ENCODE data around the gene DHX30. TPM values are rescaled to one million over a fixed set of nuclear protein-coding genes. Genes with fewer than 3 reads are reported as not detected.

Gene DHX30
- total RNA-seq, 2 donors from 2014 or later: 60.2 to 68.4 TPM

DNA sequence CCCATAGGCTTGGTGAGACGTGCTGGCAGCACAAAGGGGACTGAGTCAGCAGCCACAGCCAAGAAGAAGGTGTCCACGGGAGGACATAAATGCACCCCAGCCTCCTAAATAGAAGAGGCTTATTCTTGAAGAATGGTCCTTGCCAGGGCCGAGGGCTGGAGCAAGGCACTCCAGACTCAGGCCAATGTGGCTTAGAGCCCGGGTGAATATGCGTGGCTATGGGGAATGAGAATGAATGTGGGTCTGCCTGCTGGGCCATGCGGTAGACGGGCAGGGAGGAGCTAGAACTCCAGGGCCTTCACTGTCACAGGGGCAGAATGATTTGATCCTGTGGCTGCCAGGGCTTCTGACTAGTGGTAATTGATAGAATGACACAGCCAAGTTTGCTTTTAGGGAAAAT lies 34.0 kb downstream of the DHX30 start:
- peaks cover 0 to 17% of the 10 kb centered on the region in 2 donors for H3K4me1 ChIP-seq (ENCODE audit: control insufficient read depth in 1 of 2, low read depth in 2 of 2)
- H3K27ac ChIP-seq: peak overlapping the region in 1 of 2 donors; percentile 40
- no peaks in the 10 kb centered on the region for H3K27me3 ChIP-seq (replicated peaks; ENCODE audit: insufficient read depth)
- no peaks in the 10 kb centered on the region for H3K9me3 ChIP-seq
- no peak for ATAC-seq (ENCODE audit: insufficient number of reproducible peaks, low FRiP score, low read depth)
- no peak for TF ChIP-seq CTCF (IDR thresholded peaks at IDR 0.05)
- DNase-seq (ENCODE audit: low spot score): no peak
- H3K36me3 ChIP-seq: peaks cover 30% of the 10 kb centered on the region
- no peak overlapping the region for H3K4me3 ChIP-seq

GRCh38 chr3:47838503-47838902 lies 35.6 kb downstream of the DHX30 start:
- peaks cover 37% of the 10 kb centered on the region for H3K36me3 ChIP-seq
- no peak overlapping the region for H3K4me3 ChIP-seq
- H3K9me3 ChIP-seq: no peaks in the 10 kb centered on the region
- no peak for TF ChIP-seq CTCF (IDR thresholded peaks at IDR 0.05)
- DNase-seq (ENCODE audit: low spot score): no peak
- no peak for ATAC-seq (ENCODE audit: insufficient number of reproducible peaks, low FRiP score, low read depth)
- H3K27ac ChIP-seq: no peak overlapping the region
- peaks cover 0 to 8% of the 10 kb centered on the region in 2 donors for H3K4me1 ChIP-seq (ENCODE audit: control insufficient read depth in 1 of 2, low read depth in 2 of 2)
- no peaks in the 10 kb centered on the region for H3K27me3 ChIP-seq (replicated peaks; ENCODE audit: insufficient read depth)

DNA sequence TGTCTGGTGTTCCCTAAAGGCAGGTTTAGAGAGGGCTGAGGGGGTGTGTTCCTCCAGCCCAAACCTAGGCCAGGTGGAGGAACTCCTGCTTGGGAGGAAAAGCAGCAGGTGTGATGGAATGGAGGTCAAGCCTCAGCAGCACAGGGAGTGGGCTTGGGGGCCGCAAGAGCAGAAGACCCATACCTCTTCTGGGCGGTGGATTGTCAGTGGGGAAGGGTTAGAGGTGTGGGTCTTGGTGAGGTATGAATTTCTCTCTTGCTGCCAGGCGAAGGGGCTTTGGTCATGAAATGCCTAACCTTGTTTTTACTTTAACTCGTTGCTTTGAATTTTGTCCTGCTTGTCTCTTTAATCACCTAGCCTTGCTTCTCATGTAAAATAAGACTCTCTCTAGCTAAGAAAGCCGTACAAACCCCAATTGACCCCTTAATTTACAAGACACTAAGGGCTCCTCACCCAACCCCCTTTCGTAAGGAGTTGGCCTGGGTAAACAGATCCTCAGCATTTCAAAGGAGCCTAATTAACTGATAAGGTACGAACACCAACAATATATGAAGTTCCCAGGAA lies 38.9 kb downstream of the DHX30 start:
- H3K4me1 ChIP-seq (ENCODE audit: control insufficient read depth in 1 of 2, low read depth in 2 of 2): no peaks in the 10 kb centered on the region
- ATAC-seq (ENCODE audit: insufficient number of reproducible peaks, low FRiP score, low read depth) (no peak), DNase-seq (ENCODE audit: low spot score) (no peak)
- H3K36me3 ChIP-seq: peaks cover 58% of the 10 kb centered on the region
- H3K27me3 ChIP-seq (replicated peaks; ENCODE audit: insufficient read depth): no peaks in the 10 kb centered on the region
- no peak for TF ChIP-seq CTCF (IDR thresholded peaks at IDR 0.05)
- H3K9me3 ChIP-seq: no peaks in the 10 kb centered on the region
- no peak overlapping the region for H3K4me3 ChIP-seq
- H3K27ac ChIP-seq: no peak overlapping the region

- Histone ChIP-seq H3K27me3 (replicated peaks; ENCODE audit: insufficient read depth) (no peaks in the 10 kb centered on the region), H3K4me1 (ENCODE audit: control insufficient read depth in 1 of 2, low read depth in 2 of 2) (no peaks in the 10 kb centered on the region), H3K36me3 (peaks cover 75% of the 10 kb centered on the region), H3K4me3 (no peak overlapping the region), H3K9me3 (no peaks in the 10 kb centered on the region), H3K27ac (no peak overlapping the region)
- DNase-seq (ENCODE audit: low spot score): no peak
- no peak for TF ChIP-seq CTCF (IDR thresholded peaks at IDR 0.05)
- no peak for ATAC-seq (ENCODE audit: insufficient number of reproducible peaks, low FRiP score, low read depth)
Observed at GRCh38 chr3:47846186-47846879, 43.4 kb downstream of the DHX30 start.

DNA sequence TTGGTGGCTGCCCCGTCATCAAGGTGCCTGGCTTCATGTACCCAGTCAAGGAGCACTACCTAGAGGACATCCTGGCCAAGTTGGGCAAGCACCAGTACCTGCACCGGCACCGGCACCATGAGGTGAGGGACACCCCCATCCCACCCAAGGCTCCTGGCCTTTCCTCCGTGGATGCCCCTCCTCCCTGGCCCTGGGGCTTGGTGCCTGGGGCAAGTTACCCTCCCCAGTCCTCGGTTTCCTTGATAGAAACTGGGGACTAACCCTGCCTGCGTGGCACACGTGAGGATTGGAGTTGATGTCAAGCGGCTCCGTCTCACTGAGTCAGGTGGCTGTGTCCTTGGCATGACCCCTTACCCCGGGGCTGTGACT lies 43.9 kb downstream of the DHX30 start:
- ATAC-seq (ENCODE audit: insufficient number of reproducible peaks, low FRiP score, low read depth) (no peak), DNase-seq (ENCODE audit: low spot score) (no peak)
- no peak overlapping the region for H3K27ac ChIP-seq
- no peak overlapping the region for H3K4me3 ChIP-seq
- H3K36me3 ChIP-seq: peaks cover 75% of the 10 kb centered on the region
- TF ChIP-seq CTCF (IDR thresholded peaks at IDR 0.05): no peak
- no peaks in the 10 kb centered on the region for H3K27me3 ChIP-seq (replicated peaks; ENCODE audit: insufficient read depth)
- no peaks in the 10 kb centered on the region for H3K9me3 ChIP-seq
- H3K4me1 ChIP-seq (ENCODE audit: control insufficient read depth in 1 of 2, low read depth in 2 of 2): no peaks in the 10 kb centered on the region

Measured in thoracic aorta (tissue), 2 donors.